ENCODE results near the gene FADS3. TPM values are rescaled to one million over a fixed set of nuclear protein-coding genes. Genes with fewer than 3 reads are reported as not detected.
A peak's percentile ranks its signal among the peaks of the same experiment; 100 is the strongest.

The FADS3 gene
- total RNA-seq, 1 donor from 2014 or later = 76.0 TPM

- intact Hi-C loops (cut with DNase I) = no loop called here
- DNase-seq (no peak), ATAC-seq (ENCODE audit: poor library complexity) (no peak)
These were observed 22.0 kb downstream of the FADS3 start for GRCh38 chr11:61869429-61869707.

- DNase-seq = no peak
- no peak for ATAC-seq (ENCODE audit: poor library complexity)
- intact Hi-C loops (cut with DNase I) = no loop called here
These were observed 22.5 kb downstream of the FADS3 start for GRCh38 chr11:61868571-61869428.

GRCh38 chr11:61866958-61867343 is 24.4 kb downstream of the FADS3 start:
- DNase-seq = no peak
- intact Hi-C loops (cut with DNase I) = no loop called here
- no peak for ATAC-seq (ENCODE audit: poor library complexity)

- DNase-seq = no peak
- intact Hi-C loops (cut with DNase I) = no loop called here
- no peak for ATAC-seq (ENCODE audit: poor library complexity)
These were observed 25.0 kb downstream of the FADS3 start for GRCh38 chr11:61866231-61866957.

GRCh38 chr11:61864814-61865775 is 26.2 kb downstream of the FADS3 start:
- intact Hi-C loops (cut with DNase I) = no loop called here
- ATAC-seq (ENCODE audit: poor library complexity) (no peak), DNase-seq (no peak)

GRCh38 chr11:61863548-61864081 is 27.7 kb downstream of the FADS3 start:
- ATAC-seq (ENCODE audit: poor library complexity) (no peak), DNase-seq (no peak)
- intact Hi-C loops (cut with DNase I) = no loop called here

- ATAC-seq (ENCODE audit: poor library complexity) (no peak), DNase-seq (no peak)
- intact Hi-C loops (cut with DNase I) = no loop called here
These were observed 28.4 kb downstream of the FADS3 start for GRCh38 chr11:61862714-61863547.

GRCh38 chr11:61861634-61862033 is 29.7 kb downstream of the FADS3 start:
- ATAC-seq (ENCODE audit: poor library complexity) (peak; percentile 80), DNase-seq (peak; percentile 61)
- intact Hi-C loops (cut with DNase I) = no loop called here

GRCh38 chr11:61860054-61860903 is 31.1 kb downstream of the FADS3 start:
- intact Hi-C loops (cut with DNase I) = no loop called here
- ATAC-seq (ENCODE audit: poor library complexity) (peak; percentile 86), DNase-seq (peak; percentile 87)

- ATAC-seq (ENCODE audit: poor library complexity) (no peak), DNase-seq (no peak)
- intact Hi-C loops (cut with DNase I) = no loop called here
These were observed 35.2 kb downstream of the FADS3 start for GRCh38 chr11:61855939-61856680.

GRCh38 chr11:61854966-61855714 is 36.2 kb downstream of the FADS3 start:
- DNase-seq (no peak), ATAC-seq (ENCODE audit: poor library complexity) (no peak)
- intact Hi-C loops (cut with DNase I) = no loop called here

- ATAC-seq (ENCODE audit: poor library complexity) = no peak
- no peak for DNase-seq
- intact Hi-C loops (cut with DNase I) = no loop called here
These were observed 37.0 kb downstream of the FADS3 start for GRCh38 chr11:61854206-61854895.

- peak; percentile 48 for ATAC-seq (ENCODE audit: poor library complexity)
- no peak for DNase-seq
- intact Hi-C loops (cut with DNase I) = no loop called here
These were observed 37.6 kb downstream of the FADS3 start for GRCh38 chr11:61853698-61854169.

- intact Hi-C loops (cut with DNase I) = no loop called here
- ATAC-seq (ENCODE audit: poor library complexity) (no peak), DNase-seq (no peak)
These were observed 39.4 kb downstream of the FADS3 start for GRCh38 chr11:61851900-61852295.
